T-cell (primary cell): ENCODE measurements around the gene CAPN8. TPM values are rescaled to one million over a fixed set of nuclear protein-coding genes. Genes with fewer than 3 reads are reported as not detected.
A peak's percentile ranks its signal among the peaks of the same experiment; 100 is the strongest.

Source experiments
- ATAC-seq, 4 experiments: fragments of 200-7000 bp in 3 of 4; fragments of 150-1000 bp in 1 of 4; cut with Tn5 transposase; replicated peaks in 1 of 4; 1 replicate in 3 of 4; 2 replicates in 1 of 4; pipeline ENCODE4 v1.10.0; 2021; ENCODE audit warnings: moderate library complexity in 3 of 4, mild to moderate bottlenecking in 2 of 4, moderate number of reproducible peaks in 1 of 4
- CTCF ChIA-PET, 2 donors: fragments of 300-600 bp; sonication (Branson Sonifier 250); formaldehyde crosslinking; loops; one replicate each; lab custom pipeline; 2022; ENCODE audit warnings: antibody characterized with exemption in 2 of 2; lab: Charles Lee
- POLR2A ChIA-PET, 2 donors: fragments of 300-600 bp; sonication (Branson Sonifier 250); formaldehyde crosslinking; loops; one replicate each; lab custom pipeline; 2022; ENCODE audit warnings: antibody characterized with exemption in 2 of 2; lab: Charles Lee
- DNase-seq, 35 experiments: peaks; one replicate each; pipeline versions ENCODE4 v3.0.0 to v3.0.0-alpha.2; 2013 to 2023
- H3K27ac ChIP-seq: one replicate; pipeline ENCODE4 v1.5.1; 2013; ENCODE audit warnings: low read length
- H3K27me3 ChIP-seq, 2 experiments: replicated peaks in 1 of 2; 1 replicate in 1 of 2; 2 replicates in 1 of 2; pipeline versions ENCODE4 v1.6.1 to v1.7.0; 2013; ENCODE audit warnings: low read length in 1 of 2, mixed read lengths in 1 of 2; ENCODE audit not compliant: control insufficient read depth in 2 of 2, insufficient read depth in 2 of 2; ENCODE audit errors: extremely low read depth in 1 of 2
- H3K36me3 ChIP-seq, 2 donors: 1 replicate in 1 of 2; 2 replicates in 1 of 2; pipeline versions ENCODE4 v1.6.1 to v1.7.0; 2013; ENCODE audit warnings: low read length in 1 of 2; ENCODE audit not compliant: control insufficient read depth in 2 of 2, insufficient read depth in 1 of 2; ENCODE audit errors: extremely low read depth in 1 of 2
- H3K4me1 ChIP-seq, 2 experiments: 1 replicate in 1 of 2; 2 replicates in 1 of 2; pipeline versions ENCODE4 v1.6.1 to v1.7.0; 2013; ENCODE audit warnings: low read length in 2 of 2, mixed read lengths in 1 of 2; ENCODE audit not compliant: insufficient read depth in 2 of 2, control insufficient read depth in 1 of 2; ENCODE audit errors: extremely low read depth in 1 of 2
- H3K4me3 ChIP-seq, 2 donors: 1 replicate in 1 of 2; 2 replicates in 1 of 2; pipeline versions ENCODE4 v1.5.1 to v1.7.0; 2013; ENCODE audit warnings: mild to moderate bottlenecking in 2 of 2, low read length in 1 of 2, moderate library complexity in 1 of 2; ENCODE audit not compliant: control insufficient read depth in 1 of 2; ENCODE audit errors: extremely low read depth in 1 of 2
- H3K9me3 ChIP-seq: 2 replicates; pipeline ENCODE4 v1.7.0; 2013
- H3K27ac Mint-ChIP-seq, 2 donors: one replicate each; pipeline ENCODE4 v1.8.0; 2020 to 2021; ENCODE audit warnings: mild to moderate bottlenecking in 2 of 2, mixed read lengths in 2 of 2
- H3K27me3 Mint-ChIP-seq, 2 donors: one replicate each; pipeline ENCODE4 v1.8.0; 2021 to 2022; ENCODE audit warnings: mixed read lengths in 2 of 2
- H3K36me3 Mint-ChIP-seq: one replicate; pipeline ENCODE4 v1.8.0; 2021; ENCODE audit warnings: mixed read lengths
- H3K4me1 Mint-ChIP-seq, 3 donors: one replicate each; pipeline ENCODE4 v1.8.0; 2020 to 2022; ENCODE audit warnings: mixed read lengths in 3 of 3, mild to moderate bottlenecking in 1 of 3
- H3K4me3 Mint-ChIP-seq, 3 donors: one replicate each; pipeline ENCODE4 v1.8.0; 2020 to 2022; ENCODE audit warnings: mild to moderate bottlenecking in 3 of 3, mixed read lengths in 3 of 3, moderate library complexity in 3 of 3
- H3K9me3 Mint-ChIP-seq, 3 donors: one replicate each; pipeline ENCODE4 v1.8.0; 2020 to 2022; ENCODE audit warnings: mixed read lengths in 3 of 3
- WGBS: methylation state at CpG from one replicate; pipeline ENCODE4 v1.1.5; 2013; ENCODE audit warnings: missing lambda C conversion rate; ENCODE audit not compliant: insufficient coverage; 5-methylcytosine and 5-hydroxymethylcytosine counted together
- total RNA-seq, 35 experiments: library from RNA in 6 of 35; stranded (reverse) in 6 of 35; fragments of 120-200 nt in 1 of 35; gene quantifications; one replicate each; pipeline versions ENCODE4 v1.2.1 to v1.2.4 and lab custom pipeline; 2013 to 2026

The CAPN8 gene
- total RNA-seq, 5 donors from 2014 or later (not counting 1 experiment from before 2014, with no cell fraction given) = 0.38 to 0.99 (median 0.56) TPM

DNA sequence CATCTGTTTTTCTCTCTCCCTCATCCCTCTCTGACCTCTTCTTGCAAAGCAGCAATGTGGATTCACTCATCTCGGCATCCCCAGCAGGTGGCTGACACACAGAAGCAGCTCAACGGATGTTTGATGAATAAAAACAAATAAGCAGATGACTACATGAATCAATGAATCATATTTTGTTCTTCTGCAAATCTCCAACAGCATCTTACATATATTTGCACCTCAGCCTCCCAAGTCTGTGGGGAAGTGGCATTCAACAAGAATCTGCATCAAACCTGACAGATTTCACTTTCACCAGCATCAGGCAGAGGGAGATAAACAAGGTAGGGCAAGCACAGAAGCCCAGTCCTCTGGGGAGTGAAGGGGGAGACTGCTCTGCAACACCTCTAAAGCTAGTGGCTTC is 34.0 kb downstream of the CAPN8 start:
- Mint-ChIP-seq H3K36me3 (no peaks in the 10 kb centered on the region), H3K9me3 (peaks cover 6 to 17% (median 13%) of the 10 kb centered on the region in 3 donors), H3K4me3 (no peak overlapping the region), H3K27ac (no peak overlapping the region), H3K4me1 (peaks cover 0 to 5% (median 0%) of the 10 kb centered on the region in 3 donors), H3K27me3 (peaks cover 11 to 13% of the 10 kb centered on the region in 2 donors)
- H3K36me3 ChIP-seq = no peaks in the 10 kb centered on the region
- H3K4me1 ChIP-seq = peaks cover 0 to 3% of the 10 kb centered on the region in 2 experiments
- H3K27ac ChIP-seq = no peak overlapping the region
- no peak for DNase-seq
- H3K9me3 ChIP-seq = no peaks in the 10 kb centered on the region
- CTCF ChIA-PET = interaction anchor here (0.7 kb wide), 3 partner anchors 17 to 1100 kb away, joined by 3 to 6 read pairs (median 4); no protein-coding TSS in a partner anchor
- WGBS = no CpG with 5 or more reads among the region's 2 CpGs
- H3K27me3 ChIP-seq = peaks cover 0 to 20% of the 10 kb centered on the region in 2 experiments
- H3K4me3 ChIP-seq = no peak overlapping the region
- POLR2A ChIA-PET = no interaction called here
- ATAC-seq = no peak

- peaks cover 0 to 3% of the 10 kb centered on the region in 2 experiments for H3K4me1 ChIP-seq
- H3K4me3 ChIP-seq = no peak overlapping the region
- no peaks in the 10 kb centered on the region for H3K36me3 ChIP-seq
- Mint-ChIP-seq H3K4me3 (no peak overlapping the region), H3K27ac (no peak overlapping the region), H3K4me1 (peaks cover 0 to 5% (median 0%) of the 10 kb centered on the region in 3 donors), H3K9me3 (peaks cover 6% of the 10 kb centered on the region in 3 donors), H3K36me3 (no peaks in the 10 kb centered on the region), H3K27me3 (peaks cover 11 to 13% of the 10 kb centered on the region in 2 donors)
- no peak overlapping the region for H3K27ac ChIP-seq
- WGBS = 100% methylated on average over 2 of the region's 3 CpGs
- POLR2A ChIA-PET = no interaction called here
- no peaks in the 10 kb centered on the region for H3K9me3 ChIP-seq
- ATAC-seq (no peak), DNase-seq (no peak)
- peaks cover 0 to 20% of the 10 kb centered on the region in 2 experiments for H3K27me3 ChIP-seq
- CTCF ChIA-PET = interaction anchor here in 1 of 2 donors (0.9 to 1.1 kb wide), 2 partner anchors 52 to 116 kb away, joined by 3 to 4 read pairs; no protein-coding TSS in a partner anchor
These were observed 36.4 kb downstream of the CAPN8 start for GRCh38 chr1:223629126-223629457.

DNA sequence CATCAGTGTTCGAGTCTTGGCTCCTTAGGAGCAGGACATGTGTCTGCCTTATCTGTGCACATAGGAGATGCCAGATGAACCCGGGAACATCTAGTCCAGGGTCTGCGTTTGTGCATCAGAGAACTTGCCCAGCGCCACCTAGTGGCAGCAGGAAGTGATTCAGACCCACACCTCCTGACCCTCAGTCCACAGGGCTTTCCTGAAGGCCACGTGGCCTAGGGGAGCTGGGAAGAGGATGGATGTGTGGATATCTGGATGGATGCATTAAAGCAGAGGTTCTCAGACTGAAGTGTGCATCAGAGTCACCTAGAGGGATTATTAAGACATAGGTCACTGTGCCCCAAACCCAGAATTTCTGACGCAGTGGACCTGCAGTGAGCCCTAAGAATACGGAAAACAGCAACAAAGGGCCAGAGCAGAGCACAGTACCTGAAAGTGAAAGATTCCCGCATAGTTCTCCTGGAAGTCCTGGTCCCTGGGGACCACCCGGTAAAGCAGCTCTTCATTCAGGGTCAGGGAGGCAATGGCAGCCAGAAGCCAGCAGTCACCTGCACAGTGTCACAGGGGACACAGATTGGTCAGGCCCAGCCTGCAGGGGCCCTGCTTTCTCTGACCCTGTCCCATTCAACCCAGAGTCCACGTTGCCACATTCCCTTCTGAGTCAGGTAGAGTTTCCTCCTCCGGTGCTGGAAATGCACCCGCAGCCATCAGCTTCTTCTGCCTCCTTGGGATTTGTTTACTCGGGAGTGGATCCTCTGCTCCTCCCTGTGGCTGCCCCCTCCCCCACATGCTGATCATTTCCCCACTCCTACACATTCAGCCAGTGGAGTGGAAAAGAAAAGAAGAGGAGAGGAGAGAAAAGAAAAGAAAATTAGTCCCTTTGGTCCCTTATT is 37.0 kb downstream of the CAPN8 start:
- Histone ChIP-seq H3K27ac (no peak overlapping the region), H3K36me3 (no peaks in the 10 kb centered on the region), H3K4me3 (no peak overlapping the region), H3K27me3 (peaks cover 0 to 20% of the 10 kb centered on the region in 2 experiments), H3K9me3 (no peaks in the 10 kb centered on the region), H3K4me1 (peaks cover 0 to 3% of the 10 kb centered on the region in 2 experiments)
- no peak overlapping the region for H3K4me3 Mint-ChIP-seq
- ChIA-PET CTCF (interaction anchor here (0.9 kb wide), 2 partner anchors 52 to 494 kb away, joined by 3 read pairs; no protein-coding TSS in a partner anchor), POLR2A (no interaction called here)
- no peak overlapping the region for H3K27ac Mint-ChIP-seq
- ATAC-seq (peak in 2 of 4 experiments; percentile 27 to 37), DNase-seq (peak in 25 of 35 experiments; percentile 4 to 65 (median 17))
- H3K36me3 Mint-ChIP-seq = no peaks in the 10 kb centered on the region
- no peaks in the 10 kb centered on the region for H3K9me3 Mint-ChIP-seq
- peaks cover 0 to 5% (median 0%) of the 10 kb centered on the region in 3 donors for H3K4me1 Mint-ChIP-seq
- peaks cover 7 to 11% of the 10 kb centered on the region in 2 donors for H3K27me3 Mint-ChIP-seq
- 92% methylated on average over 6 of the region's 13 CpGs for WGBS

- H3K27me3 ChIP-seq = peaks cover 0 to 6% of the 10 kb centered on the region in 2 experiments
- H3K9me3 ChIP-seq = no peaks in the 10 kb centered on the region
- WGBS = 83% methylated on average over 11 of the region's 17 CpGs
- no peaks in the 10 kb centered on the region for H3K27me3 Mint-ChIP-seq
- no peak overlapping the region for H3K4me3 Mint-ChIP-seq
- H3K27ac ChIP-seq = no peak overlapping the region
- H3K4me1 Mint-ChIP-seq = no peaks in the 10 kb centered on the region
- H3K9me3 Mint-ChIP-seq = no peaks in the 10 kb centered on the region
- H3K4me1 ChIP-seq = no peaks in the 10 kb centered on the region
- no peaks in the 10 kb centered on the region for H3K36me3 Mint-ChIP-seq
- CTCF ChIA-PET = no interaction called here
- H3K36me3 ChIP-seq = no peaks in the 10 kb centered on the region
- POLR2A ChIA-PET = no interaction called here
- ATAC-seq (no peak), DNase-seq (no peak)
- no peak overlapping the region for H3K27ac Mint-ChIP-seq
- no peak overlapping the region for H3K4me3 ChIP-seq
These were observed 43.2 kb downstream of the CAPN8 start for GRCh38 chr1:223622132-223622842.

GRCh38 chr1:223621312-223621734 is 44.2 kb downstream of the CAPN8 start:
- Mint-ChIP-seq H3K36me3 (no peaks in the 10 kb centered on the region), H3K9me3 (no peaks in the 10 kb centered on the region), H3K27ac (no peak overlapping the region), H3K4me1 (no peaks in the 10 kb centered on the region), H3K27me3 (no peaks in the 10 kb centered on the region), H3K4me3 (no peak overlapping the region)
- no peaks in the 10 kb centered on the region for H3K9me3 ChIP-seq
- no peak overlapping the region for H3K27ac ChIP-seq
- WGBS = 62% methylated on average over 5 of the region's 10 CpGs
- POLR2A ChIA-PET = interaction anchor here in 1 of 2 donors (0.7 kb wide), 1 partner anchor 1297 kb away, joined by 3 read pairs; no protein-coding TSS in a partner anchor
- H3K4me3 ChIP-seq = no peak overlapping the region
- no peak for ATAC-seq
- peak in 1 of 35 experiments; percentile 7 for DNase-seq
- peaks cover 0 to 6% of the 10 kb centered on the region in 2 experiments for H3K27me3 ChIP-seq
- no peaks in the 10 kb centered on the region for H3K36me3 ChIP-seq
- H3K4me1 ChIP-seq = no peaks in the 10 kb centered on the region
- CTCF ChIA-PET = no interaction called here

DNA sequence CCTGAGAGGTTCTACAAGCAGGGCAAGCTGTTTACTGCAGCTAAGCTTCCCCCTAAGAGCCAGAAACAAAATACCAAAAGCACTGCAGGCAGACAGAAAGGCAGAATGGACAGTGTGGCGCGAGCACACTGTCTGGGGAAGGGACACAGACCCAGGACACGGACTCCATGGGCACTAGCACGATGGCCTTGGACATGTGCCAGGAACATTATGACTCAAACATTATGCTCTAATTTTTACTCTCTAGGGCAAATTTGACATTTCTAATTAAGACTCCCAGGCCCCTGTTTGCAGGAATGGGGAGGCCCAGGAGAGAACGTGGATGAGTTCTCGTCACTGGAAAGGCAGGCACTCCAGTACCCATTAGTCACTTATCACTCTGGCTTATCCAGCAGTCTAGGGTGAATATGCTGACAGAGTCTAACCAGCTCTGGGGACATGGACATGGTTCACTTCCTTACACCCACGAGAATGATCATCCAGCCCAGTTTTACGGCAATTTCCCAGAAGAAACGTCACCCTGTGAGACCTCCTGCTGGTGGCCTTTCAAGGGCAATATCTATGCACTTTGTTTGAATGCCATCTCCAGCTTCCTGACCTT is 45.1 kb downstream of the CAPN8 start:
- POLR2A ChIA-PET = interaction anchor here in 1 of 2 donors (0.7 kb wide), 1 partner anchor 1296 kb away, joined by 3 read pairs; no protein-coding TSS in a partner anchor
- WGBS = 100% methylated on average over 6 of the region's 9 CpGs
- H3K27ac Mint-ChIP-seq = no peak overlapping the region

More for the DNA sequence above, 45.1 kb downstream of the CAPN8 start:
- CTCF ChIA-PET = no interaction called here
- no peak overlapping the region for H3K4me3 Mint-ChIP-seq
- no peaks in the 10 kb centered on the region for H3K4me1 Mint-ChIP-seq
- no peak overlapping the region for H3K4me3 ChIP-seq
- H3K27me3 Mint-ChIP-seq = no peaks in the 10 kb centered on the region
- H3K36me3 ChIP-seq = no peaks in the 10 kb centered on the region
- H3K36me3 Mint-ChIP-seq = no peaks in the 10 kb centered on the region
- H3K9me3 ChIP-seq = no peaks in the 10 kb centered on the region
- H3K27ac ChIP-seq = no peak overlapping the region
- no peak for DNase-seq
- ATAC-seq = no peak
- peaks cover 0 to 6% of the 10 kb centered on the region in 2 experiments for H3K27me3 ChIP-seq
- no peaks in the 10 kb centered on the region for H3K9me3 Mint-ChIP-seq
- H3K4me1 ChIP-seq = no peaks in the 10 kb centered on the region
